Measurements from ENCODE around the gene CELF1.

DNA sequence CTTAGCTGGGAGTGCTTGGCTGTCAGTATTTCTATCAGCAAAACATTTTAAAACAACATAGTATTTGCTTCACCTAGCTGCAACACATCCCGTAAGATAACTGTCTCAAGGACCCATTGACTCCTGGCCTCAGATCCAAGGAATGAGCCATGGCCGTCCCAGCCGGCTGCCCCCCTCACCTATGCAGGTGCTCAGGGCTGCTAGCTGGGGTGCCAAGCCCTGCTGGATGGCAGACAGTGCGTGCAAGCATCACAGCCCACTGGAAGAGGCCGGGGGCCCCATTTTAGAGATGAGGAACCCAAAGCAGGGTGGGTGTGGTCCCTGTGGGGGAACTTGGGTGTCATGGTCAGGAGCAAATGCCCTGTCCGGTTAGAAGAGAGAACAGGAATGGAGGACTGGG lies 135.2 kb downstream of the CELF1 start:
- TF ChIP-seq CTCF (conservative IDR thresholded peaks at IDR 0.05) (no peak), ZFX (IDR thresholded peaks at IDR 0.05) (no peak)

All from C4-2B (cell line).